ENCODE results near the gene BMPR1A. TPM values are rescaled to one million over a fixed set of nuclear protein-coding genes. Genes with fewer than 3 reads are reported as not detected.

BMPR1A gene
- total RNA-seq, 1 donor from 2014 or later = 3.0 TPM

DNA sequence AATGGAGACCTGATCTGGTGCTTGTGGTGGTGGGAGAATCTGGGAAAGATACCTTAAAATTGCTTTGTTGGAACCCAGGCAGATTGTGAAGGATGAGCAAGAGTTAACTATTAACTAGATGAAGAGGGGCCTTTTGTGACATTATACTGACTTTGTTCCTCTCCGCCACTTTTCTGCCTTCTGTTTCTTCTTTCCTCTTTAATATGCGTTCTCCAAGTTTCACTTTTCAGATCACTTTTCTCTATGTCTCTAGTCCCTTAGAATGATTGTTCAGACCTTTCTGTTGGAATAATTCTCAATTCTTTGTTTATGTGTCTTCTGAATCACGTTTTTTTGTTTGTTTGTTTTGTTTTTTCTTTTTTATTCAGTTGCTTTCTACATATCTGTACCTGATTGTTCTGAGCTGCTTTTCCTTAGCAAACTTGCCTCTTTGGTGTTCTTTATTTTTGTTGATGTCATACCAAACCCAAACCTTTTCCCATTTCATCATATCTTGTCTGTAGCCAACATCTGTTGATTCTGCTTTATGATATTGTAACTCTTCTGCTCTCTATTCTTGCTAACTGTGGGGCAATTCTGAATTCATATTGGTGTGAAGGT lies 2.8 kb downstream of the BMPR1A start:
- DNase-seq (ENCODE audit: low read depth, low spot score) = no peak

GRCh38 chr10:86763404-86763803 lies 7.0 kb downstream of the BMPR1A start:
- DNase-seq (ENCODE audit: low read depth, low spot score) = no peak

- no peak for DNase-seq (ENCODE audit: low read depth, low spot score)
Measured at GRCh38 chr10:86765548-86765947, 9.1 kb downstream of the BMPR1A start.

DNA sequence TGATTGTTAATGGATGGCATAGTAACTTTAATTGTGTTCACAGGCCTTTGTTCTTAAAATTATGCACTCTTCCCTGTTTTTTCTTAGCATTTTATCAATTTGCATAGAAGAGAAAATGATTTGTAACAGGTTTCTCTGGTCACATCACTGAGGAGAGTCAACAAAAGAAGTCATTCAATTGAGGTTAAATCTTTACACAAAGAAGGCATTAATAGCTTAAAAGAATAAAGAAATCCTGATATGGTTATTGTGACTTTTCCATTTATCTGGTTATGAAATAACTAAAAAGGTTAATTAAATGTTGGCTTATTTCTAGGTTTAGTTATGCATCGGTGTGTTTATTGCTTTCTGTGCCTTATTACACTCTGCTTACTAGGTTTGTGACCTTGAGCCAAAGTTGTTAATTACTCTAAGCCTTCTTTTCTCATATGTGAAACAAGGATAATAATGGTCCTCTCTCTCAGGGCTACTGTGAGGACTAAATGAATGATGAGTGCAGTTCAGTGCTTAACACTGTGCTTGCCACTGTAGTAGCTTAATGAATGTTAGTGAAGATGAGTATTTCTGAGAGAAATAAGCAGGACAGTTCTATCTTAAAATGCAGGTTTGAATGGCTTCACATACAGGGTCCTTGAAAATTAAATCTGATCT lies 12.1 kb downstream of the BMPR1A start:
- DNase-seq (ENCODE audit: low read depth, low spot score) = no peak

GRCh38 chr10:86769991-86770390 lies 13.6 kb downstream of the BMPR1A start:
- no peak for DNase-seq (ENCODE audit: low read depth, low spot score)

- no peak for DNase-seq (ENCODE audit: low read depth, low spot score)
Measured at GRCh38 chr10:86770412-86770960, 14.1 kb downstream of the BMPR1A start.

GRCh38 chr10:86773498-86773897 lies 17.1 kb downstream of the BMPR1A start:
- no peak for DNase-seq (ENCODE audit: low read depth, low spot score)

DNA sequence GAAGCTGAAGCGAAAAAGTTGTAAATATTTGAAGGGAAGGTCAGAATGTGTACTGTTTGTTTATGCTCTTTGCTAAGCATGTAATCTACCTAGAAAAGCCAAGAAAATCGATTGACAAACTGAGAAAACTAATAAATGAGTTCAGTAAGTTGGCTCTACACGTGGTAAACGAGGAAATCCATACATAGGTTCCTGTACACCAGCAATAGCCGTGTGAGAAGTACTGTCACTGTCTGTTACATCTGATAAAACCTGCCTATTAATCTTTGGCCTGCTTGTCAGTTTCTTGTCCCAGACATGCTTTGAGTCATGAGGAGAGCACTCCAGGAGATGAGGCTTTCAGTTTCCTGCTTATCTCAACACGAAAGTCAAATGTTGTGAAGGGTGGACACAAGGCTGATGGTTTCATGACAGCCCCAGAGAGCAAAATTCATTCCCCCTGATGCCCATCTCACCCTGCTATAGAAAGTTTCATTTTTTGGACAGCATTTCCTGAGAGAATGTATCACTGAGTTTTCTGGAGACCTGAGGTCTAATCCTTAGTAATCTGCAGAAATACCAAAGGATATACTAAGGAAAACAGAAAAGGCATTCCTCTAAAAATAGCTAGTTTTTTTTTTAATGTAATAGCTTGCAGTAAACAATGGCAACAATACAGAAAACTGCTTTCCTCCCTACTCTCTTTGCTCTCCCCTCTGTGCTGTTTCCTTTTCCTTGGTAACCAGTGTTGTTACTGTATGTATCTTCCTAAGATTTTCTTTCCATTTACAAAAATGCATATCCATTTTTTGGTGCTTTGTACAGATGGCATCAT lies 18.8 kb downstream of the BMPR1A start:
- DNase-seq (ENCODE audit: low read depth, low spot score) = no peak

DNA sequence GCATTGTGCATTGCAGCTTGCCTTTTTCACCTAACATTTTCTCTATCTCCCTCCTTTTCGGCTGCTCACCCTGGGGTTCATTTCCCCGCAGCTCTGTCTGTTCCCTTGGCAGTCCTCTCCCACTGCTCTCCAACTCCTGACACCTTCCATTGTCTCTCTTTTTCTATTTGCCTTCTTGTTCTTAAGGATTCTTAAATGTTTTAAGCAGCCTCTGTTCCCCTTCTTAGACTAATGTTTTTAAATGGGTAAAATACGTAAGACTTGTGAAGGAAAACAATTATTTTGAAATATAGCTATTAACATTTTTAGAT lies 19.4 kb downstream of the BMPR1A start:
- no peak for DNase-seq (ENCODE audit: low read depth, low spot score)

- no peak for DNase-seq (ENCODE audit: low read depth, low spot score)
Measured at GRCh38 chr10:86779220-86780017, 23.0 kb downstream of the BMPR1A start.

- DNase-seq (ENCODE audit: low read depth, low spot score) = no peak
Measured at GRCh38 chr10:86782701-86783418, 26.4 kb downstream of the BMPR1A start.

DNA sequence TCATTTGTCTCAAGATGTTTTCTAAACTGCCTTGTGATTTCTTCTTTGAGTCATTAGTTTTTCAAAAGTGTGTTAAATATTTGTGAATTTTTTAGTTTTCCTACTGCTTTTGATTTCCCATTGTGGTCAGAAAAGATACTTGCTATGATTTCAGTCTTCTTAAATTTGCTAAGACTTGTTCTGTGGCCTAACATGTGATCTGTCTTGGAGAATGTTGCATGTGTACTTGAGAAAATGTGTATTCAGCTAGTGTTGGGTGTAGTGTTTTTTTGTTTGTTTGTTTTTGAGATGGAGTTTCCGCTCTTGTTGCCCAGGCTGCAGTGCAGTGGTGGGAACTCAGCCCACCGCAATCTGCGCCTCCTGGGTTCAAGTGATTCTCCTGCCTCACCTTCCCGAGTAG lies 28.6 kb downstream of the BMPR1A start:
- DNase-seq (ENCODE audit: low read depth, low spot score) = no peak

DNA sequence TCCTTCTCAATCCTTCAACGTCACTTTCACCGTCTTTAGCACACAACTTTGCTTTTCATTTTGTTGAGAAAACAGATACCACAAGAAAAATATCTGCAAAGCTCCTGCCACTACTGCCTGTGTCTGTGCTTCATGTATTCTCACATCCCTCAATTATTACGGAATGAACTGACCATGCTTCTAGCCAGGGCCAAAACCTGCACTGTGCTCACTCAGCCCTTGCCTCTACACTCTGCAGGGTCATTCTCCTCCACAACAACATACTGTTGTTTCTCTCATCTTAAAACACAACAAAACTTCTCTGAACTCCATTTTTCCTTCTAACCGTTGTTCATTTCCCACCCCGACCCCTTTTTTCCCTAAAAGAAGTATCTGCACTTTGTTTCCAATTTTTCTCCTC lies 29.5 kb downstream of the BMPR1A start:
- DNase-seq (ENCODE audit: low read depth, low spot score) = no peak

DNA sequence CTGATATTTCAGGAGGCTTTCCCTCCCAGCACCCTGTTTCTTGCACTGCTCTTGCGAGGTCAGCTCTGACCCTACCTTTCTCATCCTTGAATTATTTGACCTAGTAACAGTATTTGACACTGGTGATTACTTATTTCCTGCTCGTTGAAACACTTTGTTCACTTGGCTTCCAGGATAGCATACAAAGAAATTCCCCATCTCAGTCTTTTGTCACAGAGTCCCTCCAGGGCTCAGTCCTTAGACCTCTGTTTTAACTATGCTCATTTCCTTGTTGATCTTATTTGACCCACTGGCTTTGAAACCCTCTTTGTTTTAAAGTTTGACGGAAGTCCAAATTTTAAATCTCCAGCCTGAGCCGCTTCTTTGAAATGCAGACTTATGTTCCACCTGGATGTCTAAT lies 29.9 kb downstream of the BMPR1A start:
- no peak for DNase-seq (ENCODE audit: low read depth, low spot score)

GRCh38 chr10:86790394-86790793 lies 34.0 kb downstream of the BMPR1A start:
- DNase-seq (ENCODE audit: low read depth, low spot score) = no peak

GRCh38 chr10:86792461-86793167 lies 36.2 kb downstream of the BMPR1A start:
- no peak for DNase-seq (ENCODE audit: low read depth, low spot score)

DNA sequence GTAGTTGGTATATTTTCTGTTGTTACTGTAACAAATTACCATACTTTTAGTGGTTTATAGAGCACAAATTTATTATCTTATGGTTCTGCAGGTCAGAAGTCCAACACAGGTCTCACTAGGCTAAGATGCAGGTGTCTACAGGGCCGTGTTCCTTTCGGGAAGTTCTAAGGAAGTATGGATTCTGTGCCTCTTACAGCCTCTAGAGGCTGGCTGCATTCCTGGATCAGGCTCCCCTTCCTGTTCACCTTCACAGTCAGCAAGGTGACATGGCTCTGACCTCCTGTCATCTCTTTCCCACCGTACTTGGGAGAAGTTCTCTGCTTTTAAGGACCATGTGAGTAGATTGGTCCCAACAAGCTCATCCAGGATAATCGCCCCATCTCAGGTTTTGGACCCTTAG lies 37.3 kb downstream of the BMPR1A start:
- no peak for DNase-seq (ENCODE audit: low read depth, low spot score)

DNA sequence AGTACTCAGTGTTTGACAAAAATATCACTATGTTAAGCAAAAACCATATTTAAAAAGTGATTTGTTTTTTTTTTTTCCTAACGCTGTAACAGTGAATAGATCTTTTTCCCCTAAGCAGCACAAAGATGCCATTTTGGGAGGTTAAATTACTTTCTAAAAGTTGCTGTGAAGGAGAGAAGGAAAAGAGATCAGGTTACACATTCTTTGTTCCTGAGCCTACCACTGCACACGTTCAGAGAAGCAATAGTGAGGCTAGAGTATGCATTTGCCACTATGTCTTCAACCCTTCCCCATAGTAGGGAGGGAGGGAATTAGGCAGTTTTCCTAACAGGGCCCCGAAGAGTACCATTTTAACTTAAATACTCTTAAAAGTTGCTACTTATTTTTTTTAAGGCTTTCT lies 38.9 kb downstream of the BMPR1A start:
- DNase-seq (ENCODE audit: low read depth, low spot score) = no peak

- no peak for DNase-seq (ENCODE audit: low read depth, low spot score)
Measured at GRCh38 chr10:86798025-86798424, 41.6 kb downstream of the BMPR1A start.

DNA sequence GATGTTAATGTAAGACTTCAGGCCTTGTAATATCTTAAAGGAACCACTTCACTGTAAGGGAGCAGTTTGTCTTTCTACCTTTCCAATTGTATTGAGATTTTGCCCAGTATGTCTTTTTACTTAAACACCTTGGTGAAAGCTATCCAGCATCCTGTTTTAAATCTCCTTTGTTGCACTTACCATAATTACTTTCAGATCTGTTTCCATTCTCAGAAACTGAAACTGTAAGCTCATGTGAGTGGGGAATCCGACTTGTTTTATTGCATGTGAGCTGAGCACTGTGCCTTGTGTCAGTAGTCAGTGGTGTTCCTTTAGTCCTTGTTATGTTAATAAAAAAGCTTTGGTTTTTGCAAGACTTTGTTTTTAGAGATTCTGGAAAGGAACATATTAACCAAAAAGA lies 42.2 kb downstream of the BMPR1A start:
- no peak for DNase-seq (ENCODE audit: low read depth, low spot score)

Measured in pulmonary artery endothelial cell (primary cell).